Activated B cell treated with CpG ODN at 0.5 μM for 24 hours (primary cell): Measurements from ENCODE around the gene TNFRSF21. TPM values are rescaled to one million over a fixed set of nuclear protein-coding genes. Genes with fewer than 3 reads are reported as not detected.

Experiments
- ATAC-seq: fragments of 200-7000 bp; cut with Tn5 transposase; one replicate; pipeline ENCODE4 v1.10.0; 2021; ENCODE audit warnings: low read depth, mild to moderate bottlenecking, moderate library complexity
- CTCF ChIA-PET: fragments of 350-600 bp; sonication (Branson Sonifier 250); formaldehyde crosslinking; loops from one replicate; lab custom pipeline; 2021; ENCODE audit warnings: antibody characterized with exemption; lab: Charles Lee
- POLR2A ChIA-PET: fragments of 350-600 bp; sonication (Branson Sonifier 250); formaldehyde crosslinking; loops from one replicate; lab custom pipeline; 2021; ENCODE audit warnings: antibody characterized with exemption; lab: Charles Lee
- DNase-seq: peaks from one replicate; pipeline ENCODE4 v3.0.0; 2022
- H3K27ac Mint-ChIP-seq: one replicate; pipeline ENCODE4 v1.8.0; 2020; ENCODE audit warnings: mixed read lengths
- H3K27me3 Mint-ChIP-seq: one replicate; pipeline ENCODE4 v1.8.0; 2021; ENCODE audit warnings: mixed read lengths
- H3K36me3 Mint-ChIP-seq: one replicate; pipeline ENCODE4 v1.8.0; 2021; ENCODE audit warnings: low read depth, mixed read lengths
- H3K4me1 Mint-ChIP-seq: one replicate; pipeline ENCODE4 v1.8.0; 2021; ENCODE audit warnings: mixed read lengths
- H3K4me3 Mint-ChIP-seq: one replicate; pipeline ENCODE4 v1.8.0; 2020; ENCODE audit warnings: mild to moderate bottlenecking, mixed read lengths
- H3K9me3 Mint-ChIP-seq: one replicate; pipeline ENCODE4 v1.8.0; 2020; ENCODE audit warnings: mixed read lengths
- intact Hi-C: fragments of 100-400 bp; cut with micrococcal nuclease; formaldehyde crosslinking; loops from one replicate; pipeline ENCODE4 v1.15.1; 2024
- total RNA-seq: library from RNA; stranded (reverse); gene quantifications from 2 replicates; pipeline ENCODE4 v1.2.3, GENCODE V29; 2022
- TF ChIP-seq, protein P1 (sequence below): fragments of 200-600 bp; IDR thresholded peaks from one replicate; pipeline ENCODE4 v1.8.0; 2022; ENCODE audit warnings: antibody characterized with exemption, mild to moderate bottlenecking

The TNFRSF21 gene
- total RNA-seq, 1 donor from 2014 or later: 1.0 TPM

GRCh38 chr6:47267301-47267700 is 42.4 kb downstream of the TNFRSF21 start:
- TF ChIP-seq, protein P1, sequence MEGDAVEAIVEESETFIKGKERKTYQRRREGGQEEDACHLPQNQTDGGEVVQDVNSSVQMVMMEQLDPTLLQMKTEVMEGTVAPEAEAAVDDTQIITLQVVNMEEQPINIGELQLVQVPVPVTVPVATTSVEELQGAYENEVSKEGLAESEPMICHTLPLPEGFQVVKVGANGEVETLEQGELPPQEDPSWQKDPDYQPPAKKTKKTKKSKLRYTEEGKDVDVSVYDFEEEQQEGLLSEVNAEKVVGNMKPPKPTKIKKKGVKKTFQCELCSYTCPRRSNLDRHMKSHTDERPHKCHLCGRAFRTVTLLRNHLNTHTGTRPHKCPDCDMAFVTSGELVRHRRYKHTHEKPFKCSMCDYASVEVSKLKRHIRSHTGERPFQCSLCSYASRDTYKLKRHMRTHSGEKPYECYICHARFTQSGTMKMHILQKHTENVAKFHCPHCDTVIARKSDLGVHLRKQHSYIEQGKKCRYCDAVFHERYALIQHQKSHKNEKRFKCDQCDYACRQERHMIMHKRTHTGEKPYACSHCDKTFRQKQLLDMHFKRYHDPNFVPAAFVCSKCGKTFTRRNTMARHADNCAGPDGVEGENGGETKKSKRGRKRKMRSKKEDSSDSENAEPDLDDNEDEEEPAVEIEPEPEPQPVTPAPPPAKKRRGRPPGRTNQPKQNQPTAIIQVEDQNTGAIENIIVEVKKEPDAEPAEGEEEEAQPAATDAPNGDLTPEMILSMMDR: no peak
- DNase-seq (no peak), ATAC-seq (no peak)
- intact Hi-C loops: no loop called here
- no peaks in the 10 kb centered on the region for H3K4me1 Mint-ChIP-seq
- no peaks in the 10 kb centered on the region for H3K36me3 Mint-ChIP-seq
- ChIA-PET POLR2A (no interaction called here), CTCF (no interaction called here)
- no peaks in the 10 kb centered on the region for H3K9me3 Mint-ChIP-seq
- H3K4me3 Mint-ChIP-seq: no peak overlapping the region
- H3K27ac Mint-ChIP-seq: no peak overlapping the region
- peaks cover 3% of the 10 kb centered on the region for H3K27me3 Mint-ChIP-seq

DNA sequence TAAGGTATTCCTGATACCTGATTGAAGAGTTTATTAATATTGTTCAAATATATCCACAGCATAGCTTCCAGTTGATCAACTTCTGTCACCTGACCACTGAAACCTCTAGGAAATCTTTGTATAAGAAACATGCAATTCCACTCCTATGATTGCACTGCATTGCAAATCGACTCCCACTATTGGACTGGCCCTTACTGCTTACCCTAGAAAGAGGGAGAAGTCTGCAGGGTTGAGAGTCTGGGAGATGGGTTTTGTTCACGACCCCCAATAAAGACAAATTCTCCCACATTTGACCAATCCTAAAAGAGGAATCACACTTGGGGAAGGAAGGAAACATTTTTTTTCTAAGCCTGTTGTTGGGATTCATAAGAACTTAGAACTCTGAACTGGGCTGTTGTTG is 43.7 kb downstream of the TNFRSF21 start:
- no peaks in the 10 kb centered on the region for H3K27me3 Mint-ChIP-seq

GRCh38 chr6:47264775-47265184 is 44.9 kb downstream of the TNFRSF21 start:
- CTCF ChIA-PET: no interaction called here
- no peaks in the 10 kb centered on the region for H3K27me3 Mint-ChIP-seq
- H3K36me3 Mint-ChIP-seq: no peaks in the 10 kb centered on the region
- no peaks in the 10 kb centered on the region for H3K4me1 Mint-ChIP-seq
- no peak overlapping the region for H3K27ac Mint-ChIP-seq
- POLR2A ChIA-PET: no interaction called here
- no peak overlapping the region for H3K4me3 Mint-ChIP-seq
- no peaks in the 10 kb centered on the region for H3K9me3 Mint-ChIP-seq
- no peak for DNase-seq
- ATAC-seq: no peak
- TF ChIP-seq, protein P1: no peak
- intact Hi-C loops: no loop called here

More for the DNA sequence above, 43.7 kb downstream of the TNFRSF21 start:
- H3K4me1 Mint-ChIP-seq: no peaks in the 10 kb centered on the region
- ChIA-PET POLR2A (no interaction called here), CTCF (no interaction called here)
- H3K4me3 Mint-ChIP-seq: no peak overlapping the region
- H3K27ac Mint-ChIP-seq: no peak overlapping the region
- H3K9me3 Mint-ChIP-seq: no peaks in the 10 kb centered on the region
- TF ChIP-seq, protein P1: no peak
- intact Hi-C loops: no loop called here
- no peak for ATAC-seq
- DNase-seq: no peak
- no peaks in the 10 kb centered on the region for H3K36me3 Mint-ChIP-seq

DNA sequence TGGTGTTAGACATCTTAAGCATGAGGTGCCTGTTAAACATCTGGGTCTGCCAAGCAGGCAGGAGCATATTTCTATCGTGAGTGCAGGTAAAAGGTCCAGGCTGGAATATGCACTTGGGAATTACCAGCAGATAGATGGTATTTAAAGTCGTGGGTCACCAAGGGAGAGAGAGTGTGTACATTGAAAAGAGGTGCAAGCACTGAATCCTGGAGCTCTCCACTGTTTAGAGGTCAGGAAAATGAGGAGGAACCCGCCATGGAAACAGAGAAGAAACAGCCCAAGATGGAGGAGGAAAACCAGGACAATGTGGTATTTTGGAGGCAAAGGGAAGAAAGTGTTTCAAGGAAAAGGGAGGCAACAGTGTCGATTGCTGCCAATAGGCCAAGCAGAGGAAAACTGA is 46.4 kb downstream of the TNFRSF21 start:
- POLR2A ChIA-PET: no interaction called here
- Mint-ChIP-seq H3K27ac (no peak overlapping the region), H3K4me3 (no peak overlapping the region), H3K27me3 (no peaks in the 10 kb centered on the region), H3K9me3 (no peaks in the 10 kb centered on the region), H3K36me3 (no peaks in the 10 kb centered on the region), H3K4me1 (no peaks in the 10 kb centered on the region)
- intact Hi-C loops: no loop called here
- DNase-seq: no peak
- CTCF ChIA-PET: no interaction called here
- TF ChIP-seq, protein P1: no peak
- no peak for ATAC-seq

GRCh38 chr6:47262231-47262630 is 47.5 kb downstream of the TNFRSF21 start:
- no peak for ATAC-seq
- no peaks in the 10 kb centered on the region for H3K27me3 Mint-ChIP-seq
- CTCF ChIA-PET: no interaction called here
- no peak overlapping the region for H3K4me3 Mint-ChIP-seq
- H3K36me3 Mint-ChIP-seq: no peaks in the 10 kb centered on the region
- no peak for DNase-seq
- H3K27ac Mint-ChIP-seq: no peak overlapping the region
- no peaks in the 10 kb centered on the region for H3K9me3 Mint-ChIP-seq
- TF ChIP-seq, protein P1: no peak
- H3K4me1 Mint-ChIP-seq: no peaks in the 10 kb centered on the region
- POLR2A ChIA-PET: no interaction called here
- intact Hi-C loops: no loop called here
